ENCODE results near the gene LRRC61.

- no peak for TF ChIP-seq POLR2A (IDR thresholded peaks at IDR 0.05; ENCODE audit: low read length)
- no peak for TF ChIP-seq GATA1 (IDR thresholded peaks at IDR 0.05; ENCODE audit: low read depth, low read length)
Observed at GRCh38 chr7:150326657-150327268, 3.6 kb downstream of the LRRC61 start.
